ENCODE data around the gene IPPK. TPM values are rescaled to one million over a fixed set of nuclear protein-coding genes. Genes with fewer than 3 reads are reported as not detected.

The IPPK gene
- total and polyA plus RNA-seq, 7 experiments from 2014 or later, result 2.8 to 12.8 (median 7.4) TPM

DNA sequence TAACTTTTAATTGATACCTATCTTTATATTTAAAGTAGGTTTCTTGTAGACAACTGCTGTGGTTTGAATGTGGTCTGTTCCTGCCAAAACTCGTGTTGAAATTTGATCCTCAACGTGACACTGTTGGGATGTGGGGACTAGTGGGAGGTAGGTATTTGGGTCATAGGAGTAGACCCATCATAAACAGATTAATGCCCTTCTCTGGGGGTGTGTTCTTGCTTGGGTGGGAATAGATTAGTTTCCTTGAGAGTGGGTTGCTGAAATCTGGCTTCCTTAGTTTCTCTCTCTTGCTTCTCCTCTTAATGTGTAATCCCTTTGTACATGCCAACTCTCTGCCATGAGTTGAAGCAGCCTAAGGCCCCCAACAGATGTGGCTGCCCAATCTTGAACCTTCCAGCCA is 34.6 kb upstream of the IPPK start:
- Mint-ChIP-seq H3K4me3 (no peak overlapping the region), H3K9me3 (peaks cover 0 to 7% (median 0%) of the 10 kb centered on the region in 11 donors), H3K27ac (no peak overlapping the region), H3K4me1 (peaks cover 0 to 16% (median 0%) of the 10 kb centered on the region in 7 donors), H3K27me3 (no peaks in the 10 kb centered on the region), H3K36me3 (peaks cover 8 to 28% (median 20%) of the 10 kb centered on the region in 5 donors)
- ChIA-PET CTCF (no interaction called here), POLR2A (no interaction called here)
- no peak for DNase-seq
- Histone ChIP-seq H3K27me3 (ENCODE audit: control insufficient read depth in 2 of 2, insufficient read depth in 2 of 2, low read length in 2 of 2) (no peaks in the 10 kb centered on the region), H3K27ac (ENCODE audit: low read depth, low read length) (no peak overlapping the region), H3K9me3 (ENCODE audit: control insufficient read depth in 2 of 3, low read length in 3 of 3) (no peaks in the 10 kb centered on the region), H3K36me3 (ENCODE audit: control insufficient read depth in 2 of 3, insufficient read depth in 3 of 3, low read length in 3 of 3) (peaks cover 0 to 4% (median 0%) of the 10 kb centered on the region in 3 experiments), H3K4me3 (ENCODE audit: low read length) (no peak overlapping the region), H3K4me1 (ENCODE audit: control insufficient read depth in 2 of 2, insufficient read depth in 2 of 2, low read length in 2 of 2) (no peaks in the 10 kb centered on the region)
- intact Hi-C loops (cut with micrococcal nuclease), result no loop called here
- no peak for ATAC-seq

DNA sequence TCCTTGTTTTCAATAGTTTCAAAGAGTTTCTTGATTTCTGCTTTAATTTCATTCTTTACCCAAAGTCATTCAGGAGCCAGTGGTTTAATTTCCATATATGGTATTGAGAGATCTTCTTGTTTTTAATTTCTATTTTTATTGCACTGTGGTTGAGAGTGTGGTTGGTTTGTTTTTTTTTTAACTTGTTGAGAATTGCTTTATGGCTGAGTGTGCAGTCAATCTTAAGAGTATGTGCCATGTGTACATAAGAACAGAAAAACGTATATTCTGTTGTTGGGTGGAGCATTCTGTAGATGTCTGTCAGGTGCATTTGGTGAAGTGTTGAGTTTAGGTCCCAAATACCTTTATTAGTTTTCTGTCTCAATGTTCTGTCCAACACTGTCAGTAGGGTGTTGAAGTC is 26.7 kb upstream of the IPPK start:
- H3K27me3 ChIP-seq (ENCODE audit: control insufficient read depth in 2 of 2, insufficient read depth in 2 of 2, low read length in 2 of 2), result no peaks in the 10 kb centered on the region
- CTCF ChIA-PET, result no interaction called here
- Mint-ChIP-seq H3K4me3 (peak overlapping the region in 1 of 10 donors; percentile 9), H3K27ac (no peak overlapping the region), H3K36me3 (peaks cover 0 to 27% (median 16%) of the 10 kb centered on the region in 5 donors), H3K27me3 (peaks cover 0 to 29% (median 0%) of the 10 kb centered on the region in 5 donors), H3K9me3 (peaks cover 16 to 82% (median 39%) of the 10 kb centered on the region in 11 donors), H3K4me1 (peaks cover 0 to 13% (median 0%) of the 10 kb centered on the region in 7 donors)
- DNase-seq (no peak), ATAC-seq (no peak)
- H3K4me1 ChIP-seq (ENCODE audit: control insufficient read depth in 2 of 2, insufficient read depth in 2 of 2, low read length in 2 of 2), result no peaks in the 10 kb centered on the region
- H3K27ac ChIP-seq (ENCODE audit: low read depth, low read length), result no peak overlapping the region
- H3K36me3 ChIP-seq (ENCODE audit: control insufficient read depth in 2 of 3, insufficient read depth in 3 of 3, low read length in 3 of 3), result no peaks in the 10 kb centered on the region
- intact Hi-C loops (cut with micrococcal nuclease), result no loop called here
- POLR2A ChIA-PET, result no interaction called here
- H3K9me3 ChIP-seq (ENCODE audit: control insufficient read depth in 2 of 3, low read length in 3 of 3), result peaks cover 0 to 21% (median 0%) of the 10 kb centered on the region in 3 experiments
- H3K4me3 ChIP-seq (ENCODE audit: low read length), result no peak overlapping the region

DNA sequence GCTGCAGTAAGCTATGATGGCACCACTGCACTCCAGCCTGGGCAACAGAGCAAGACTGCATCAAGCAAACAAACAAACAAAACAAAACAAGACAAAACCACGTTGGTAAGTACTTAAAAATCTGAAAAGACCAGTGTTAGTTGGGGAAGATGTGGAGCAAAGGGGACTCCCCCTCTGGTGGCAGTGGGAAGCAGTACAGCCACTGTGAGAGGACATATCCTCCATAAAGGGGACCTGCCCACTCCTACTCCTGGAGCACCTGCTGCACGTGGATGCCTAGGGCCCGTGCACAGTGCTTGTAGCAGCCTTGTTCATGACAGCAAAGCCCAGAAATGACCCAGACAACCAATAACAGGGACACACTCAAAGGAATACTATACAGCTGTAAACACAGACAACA is 17.0 kb upstream of the IPPK start:
- no peak overlapping the region for H3K4me3 ChIP-seq (ENCODE audit: low read length)
- H3K36me3 ChIP-seq (ENCODE audit: control insufficient read depth in 2 of 3, insufficient read depth in 3 of 3, low read length in 3 of 3), result no peaks in the 10 kb centered on the region
- DNase-seq (no peak), ATAC-seq (no peak)
- Mint-ChIP-seq H3K27me3 (peaks cover 0 to 6% (median 0%) of the 10 kb centered on the region in 5 donors), H3K4me3 (no peak overlapping the region), H3K9me3 (peaks cover 0 to 26% (median 11%) of the 10 kb centered on the region in 11 donors), H3K4me1 (no peaks in the 10 kb centered on the region), H3K36me3 (peaks cover 0 to 8% (median 0%) of the 10 kb centered on the region in 5 donors), H3K27ac (no peak overlapping the region)
- ChIA-PET POLR2A (no interaction called here), CTCF (no interaction called here)
- no peak overlapping the region for H3K27ac ChIP-seq (ENCODE audit: low read depth, low read length)
- H3K4me1 ChIP-seq (ENCODE audit: control insufficient read depth in 2 of 2, insufficient read depth in 2 of 2, low read length in 2 of 2), result no peaks in the 10 kb centered on the region
- intact Hi-C loops (cut with micrococcal nuclease), result no loop called here
- H3K27me3 ChIP-seq (ENCODE audit: control insufficient read depth in 2 of 2, insufficient read depth in 2 of 2, low read length in 2 of 2), result no peaks in the 10 kb centered on the region
- H3K9me3 ChIP-seq (ENCODE audit: control insufficient read depth in 2 of 3, low read length in 3 of 3), result peaks cover 0 to 21% (median 0%) of the 10 kb centered on the region in 3 experiments

DNA sequence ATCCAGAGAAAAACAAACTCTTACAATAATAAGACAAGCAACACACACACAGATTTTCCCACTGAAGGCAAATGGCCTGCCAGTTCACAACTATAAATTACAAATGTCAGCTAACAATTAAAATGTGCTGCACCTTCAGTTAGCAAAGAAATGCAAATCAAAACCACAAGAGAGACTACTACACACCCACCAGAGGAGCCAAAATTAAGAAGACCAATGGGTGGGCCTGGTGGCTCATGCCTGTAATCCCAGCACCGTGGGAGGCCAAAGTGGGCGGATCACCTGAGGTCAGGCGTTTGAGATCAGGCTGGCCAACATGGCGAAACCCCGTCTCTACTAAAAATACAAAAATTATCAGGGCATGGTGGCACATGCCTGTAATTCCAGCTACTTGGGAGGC is 15.1 kb upstream of the IPPK start:
- Mint-ChIP-seq H3K27ac (no peak overlapping the region), H3K27me3 (peaks cover 0 to under 1% (median 0%) of the 10 kb centered on the region in 5 donors), H3K4me3 (no peak overlapping the region), H3K36me3 (peaks cover 0 to 2% (median 0%) of the 10 kb centered on the region in 5 donors), H3K9me3 (peaks cover 0 to 8% (median 4%) of the 10 kb centered on the region in 11 donors), H3K4me1 (no peaks in the 10 kb centered on the region)
- Histone ChIP-seq H3K9me3 (ENCODE audit: control insufficient read depth in 2 of 3, low read length in 3 of 3) (peaks cover 0 to 4% (median 0%) of the 10 kb centered on the region in 3 experiments), H3K27me3 (ENCODE audit: control insufficient read depth in 2 of 2, insufficient read depth in 2 of 2, low read length in 2 of 2) (no peaks in the 10 kb centered on the region), H3K4me1 (ENCODE audit: control insufficient read depth in 2 of 2, insufficient read depth in 2 of 2, low read length in 2 of 2) (no peaks in the 10 kb centered on the region), H3K27ac (ENCODE audit: low read depth, low read length) (no peak overlapping the region), H3K4me3 (ENCODE audit: low read length) (no peak overlapping the region), H3K36me3 (ENCODE audit: control insufficient read depth in 2 of 3, insufficient read depth in 3 of 3, low read length in 3 of 3) (no peaks in the 10 kb centered on the region)
- no peak for ATAC-seq
- ChIA-PET CTCF (no interaction called here), POLR2A (no interaction called here)
- no peak for DNase-seq
- intact Hi-C loops (cut with micrococcal nuclease), result no loop called here

DNA sequence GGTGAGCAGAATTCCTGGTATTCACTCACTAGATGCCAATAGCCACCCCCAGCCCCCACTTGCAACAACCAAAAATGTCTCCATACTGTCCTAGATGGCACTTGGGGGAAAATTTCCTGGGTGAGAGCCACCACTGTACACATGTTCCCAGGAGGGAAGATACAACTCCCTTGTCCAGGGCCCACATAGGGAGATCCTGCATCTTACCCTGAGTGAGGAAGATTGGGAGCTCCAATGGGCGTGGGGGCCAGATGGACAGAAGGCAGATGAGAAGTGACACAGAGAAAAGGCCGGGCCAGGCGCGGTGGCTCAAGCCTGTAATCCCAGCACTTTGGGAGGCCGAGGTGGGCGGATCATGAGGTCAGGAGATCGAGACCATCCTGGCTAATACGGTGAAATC is 12.3 kb upstream of the IPPK start:
- Histone ChIP-seq H3K36me3 (ENCODE audit: control insufficient read depth in 2 of 3, insufficient read depth in 3 of 3, low read length in 3 of 3) (no peaks in the 10 kb centered on the region), H3K4me3 (ENCODE audit: low read length) (no peak overlapping the region), H3K9me3 (ENCODE audit: control insufficient read depth in 2 of 3, low read length in 3 of 3) (no peaks in the 10 kb centered on the region), H3K4me1 (ENCODE audit: control insufficient read depth in 2 of 2, insufficient read depth in 2 of 2, low read length in 2 of 2) (no peaks in the 10 kb centered on the region), H3K27me3 (ENCODE audit: control insufficient read depth in 2 of 2, insufficient read depth in 2 of 2, low read length in 2 of 2) (no peaks in the 10 kb centered on the region), H3K27ac (ENCODE audit: low read depth, low read length) (no peak overlapping the region)
- CTCF ChIA-PET, result no interaction called here
- POLR2A ChIA-PET, result no interaction called here
- no peaks in the 10 kb centered on the region for H3K36me3 Mint-ChIP-seq
- H3K27ac Mint-ChIP-seq, result no peak overlapping the region
- peaks cover 0 to 2% (median 0%) of the 10 kb centered on the region in 11 donors for H3K9me3 Mint-ChIP-seq
- no peak for ATAC-seq
- intact Hi-C loops (cut with micrococcal nuclease), result no loop called here
- peaks cover 0 to 5% (median 0%) of the 10 kb centered on the region in 5 donors for H3K27me3 Mint-ChIP-seq
- peaks cover 0 to under 1% (median 0%) of the 10 kb centered on the region in 7 donors for H3K4me1 Mint-ChIP-seq
- no peak for DNase-seq
- H3K4me3 Mint-ChIP-seq, result no peak overlapping the region

DNA sequence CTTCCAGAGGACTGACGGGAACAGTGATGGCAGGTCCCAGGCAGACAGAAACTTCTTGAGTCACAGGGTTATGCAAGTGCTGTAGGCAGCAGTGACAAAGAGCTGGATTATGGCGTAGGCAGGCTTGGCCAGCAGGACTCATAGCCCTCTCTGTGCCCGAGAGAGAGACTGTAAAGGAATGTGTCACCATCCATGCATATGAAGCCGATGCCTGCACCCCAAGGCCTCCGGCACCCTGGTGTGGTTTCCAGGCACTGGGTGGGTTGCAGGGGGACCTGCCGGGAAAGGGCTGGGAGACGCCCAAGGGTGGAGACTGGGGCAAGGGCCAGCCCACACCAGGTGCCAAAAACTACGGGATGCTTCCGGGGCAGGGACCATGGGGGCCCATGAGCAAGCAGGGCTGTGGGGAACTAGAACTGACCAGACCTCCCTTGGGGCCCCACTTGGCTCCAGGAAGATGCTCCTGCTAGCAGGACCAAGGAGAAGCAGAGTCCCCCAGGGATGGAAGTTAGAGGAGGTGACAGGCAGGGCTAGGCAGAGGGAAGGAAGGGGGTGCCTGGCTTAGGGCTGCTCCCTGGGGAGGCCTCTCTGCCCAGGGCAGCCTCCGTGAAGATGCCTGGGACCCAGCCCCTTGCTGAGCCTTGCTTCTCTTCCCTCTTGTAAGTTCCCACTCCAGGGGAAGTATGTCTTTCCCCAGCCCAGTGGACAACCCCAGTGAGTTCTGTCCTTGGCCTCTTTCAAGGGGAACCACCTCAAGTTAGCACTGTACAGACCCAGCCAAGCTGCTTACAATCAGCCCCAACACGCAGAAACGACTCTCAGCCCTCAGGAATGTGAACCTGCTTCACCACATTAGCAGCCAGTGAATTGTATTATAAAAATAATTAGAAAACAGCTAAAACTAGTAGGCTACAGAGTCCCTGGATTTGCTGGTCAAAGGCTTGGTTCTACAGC is 10.5 kb upstream of the IPPK start:
- H3K4me1 Mint-ChIP-seq, result peaks cover 0 to 5% (median 4%) of the 10 kb centered on the region in 7 donors
- no peaks in the 10 kb centered on the region for H3K4me1 ChIP-seq (ENCODE audit: control insufficient read depth in 2 of 2, insufficient read depth in 2 of 2, low read length in 2 of 2)
- DNase-seq, result no peak
- H3K27me3 ChIP-seq (ENCODE audit: control insufficient read depth in 2 of 2, insufficient read depth in 2 of 2, low read length in 2 of 2), result no peaks in the 10 kb centered on the region
- intact Hi-C loops (cut with micrococcal nuclease), result no loop called here
- peaks cover 0 to 5% (median 0%) of the 10 kb centered on the region in 5 donors for H3K27me3 Mint-ChIP-seq
- no peak overlapping the region for H3K4me3 Mint-ChIP-seq
- ChIA-PET POLR2A (no interaction called here), CTCF (no interaction called here)
- H3K36me3 Mint-ChIP-seq, result no peaks in the 10 kb centered on the region
- ATAC-seq, result no peak
- H3K36me3 ChIP-seq (ENCODE audit: control insufficient read depth in 2 of 3, insufficient read depth in 3 of 3, low read length in 3 of 3), result no peaks in the 10 kb centered on the region
- H3K9me3 ChIP-seq (ENCODE audit: control insufficient read depth in 2 of 3, low read length in 3 of 3), result no peaks in the 10 kb centered on the region
- H3K27ac ChIP-seq (ENCODE audit: low read depth, low read length), result no peak overlapping the region
- H3K9me3 Mint-ChIP-seq, result no peaks in the 10 kb centered on the region
- no peak overlapping the region for H3K27ac Mint-ChIP-seq
- H3K4me3 ChIP-seq (ENCODE audit: low read length), result no peak overlapping the region

All from naive thymus-derived CD4-positive, alpha-beta T cell (primary cell).